GM23338 (cell line): Measurements from ENCODE around the gene SV2A. TPM values are rescaled to one million over a fixed set of nuclear protein-coding genes. Genes with fewer than 3 reads are reported as not detected.

Source experiments
- ATAC-seq: fragments of 200-7000 bp; cut with Tn5 transposase; 3 replicates; pipeline ENCODE4 v1.9.1; 2020
- DNase-seq: peaks from one replicate; pipeline ENCODE4 v3.0.0-alpha.2; 2015; ENCODE audit warnings: low spot score
- H2AFZ ChIP-seq: fragments of 200-600 bp; sonication (generic); 2 replicates; pipeline ENCODE4 v1.8.0; 2016; ENCODE audit warnings: antibody characterized with exemption, mild to moderate bottlenecking, moderate library complexity
- H3F3A ChIP-seq: fragments of 200-600 bp; sonication (generic); replicated peaks from 2 replicates; pipeline ENCODE4 v1.8.0; 2017; ENCODE audit warnings: antibody characterized with exemption, mixed run types, low read depth
- H3K27ac ChIP-seq: fragments of 200-600 bp; sonication (generic); 2 replicates; pipeline ENCODE4 v1.6.1; 2016; ENCODE audit warnings: low read depth
- H3K27me3 ChIP-seq: fragments of 200-600 bp; sonication (generic); 2 replicates; pipeline ENCODE4 v1.8.0; 2016; ENCODE audit warnings: mild to moderate bottlenecking, mixed run types, moderate library complexity; ENCODE audit not compliant: insufficient read depth
- H3K36me3 ChIP-seq: fragments of 200-600 bp; sonication (generic); 2 replicates; pipeline ENCODE4 v1.8.0; 2016; ENCODE audit warnings: mild to moderate bottlenecking; ENCODE audit not compliant: insufficient read depth
- H3K4me1 ChIP-seq: fragments of 200-600 bp; sonication (generic); 2 replicates; pipeline ENCODE4 v1.8.0; 2016; ENCODE audit warnings: mild to moderate bottlenecking, moderate library complexity; ENCODE audit not compliant: insufficient read depth
- H3K4me2 ChIP-seq: fragments of 200-600 bp; sonication (generic); 2 replicates; pipeline ENCODE4 v1.7.1; 2017; ENCODE audit warnings: mixed run types
- H3K4me3 ChIP-seq: fragments of 200-600 bp; sonication (generic); 2 replicates; pipeline ENCODE4 v1.6.1; 2016; ENCODE audit warnings: mixed run types
- H3K79me2 ChIP-seq: fragments of 200-600 bp; sonication (generic); replicated peaks from 2 replicates; pipeline ENCODE4 v1.8.0; 2017; ENCODE audit warnings: mild to moderate bottlenecking; ENCODE audit not compliant: insufficient read depth
- H3K9me2 ChIP-seq: fragments of 200-600 bp; sonication (generic); 2 replicates; pipeline ENCODE4 v1.8.0; 2017; ENCODE audit not compliant: insufficient read depth
- H4K20me1 ChIP-seq: fragments of 200-600 bp; sonication (generic); replicated peaks from 2 replicates; pipeline ENCODE4 v1.8.0; 2017; ENCODE audit warnings: mild to moderate bottlenecking; ENCODE audit not compliant: insufficient read depth
- H3K27ac Mint-ChIP-seq: 2 replicates; pipeline ENCODE4 v1.8.0; 2020; ENCODE audit warnings: inconsistent platforms, mild to moderate bottlenecking, moderate library complexity, mixed read lengths
- H3K27me3 Mint-ChIP-seq: 3 replicates; pipeline ENCODE4 v1.8.0; 2022; ENCODE audit warnings: low read depth, mild to moderate bottlenecking, moderate library complexity, mixed read lengths, inconsistent platforms; ENCODE audit not compliant: insufficient read depth, poor library complexity
- H3K36me3 Mint-ChIP-seq: 3 replicates; pipeline ENCODE4 v1.8.0; 2021; ENCODE audit warnings: low read depth, mild to moderate bottlenecking, inconsistent platforms, moderate library complexity, mixed read lengths
- H3K4me1 Mint-ChIP-seq: 3 replicates; pipeline ENCODE4 v1.8.0; 2020; ENCODE audit warnings: mild to moderate bottlenecking, inconsistent platforms, mixed read lengths
- H3K4me3 Mint-ChIP-seq: 3 replicates; pipeline ENCODE4 v1.8.0; 2021; ENCODE audit warnings: moderate library complexity, mild to moderate bottlenecking, inconsistent platforms, mixed read lengths
- H3K9me3 Mint-ChIP-seq: 3 replicates; pipeline ENCODE4 v1.8.0; 2020; ENCODE audit warnings: moderate library complexity, mild to moderate bottlenecking, inconsistent platforms, mixed read lengths
- CREB1 ChIP-seq: fragments of 250-450 bp; sonication (Bioruptor Pico); IDR thresholded peaks from 2 replicates; pipeline ENCODE4 v1.5.0; 2020; ENCODE audit warnings: low read depth, mild to moderate bottlenecking, moderate library complexity
- EZH2phosphoT487 ChIP-seq: fragments of 200-600 bp; sonication (generic); IDR thresholded peaks from one replicate; pipeline ENCODE4 v1.8.1; 2018; ENCODE audit warnings: antibody characterized with exemption; ENCODE audit not compliant: unreplicated experiment
- JUNB ChIP-seq: IDR thresholded peaks from one replicate; pipeline ENCODE4 v1.6.1; 2016; ENCODE audit warnings: antibody characterized with exemption; ENCODE audit not compliant: unreplicated experiment
- POLR2AphosphoS5 ChIP-seq: IDR thresholded peaks from 2 replicates; pipeline ENCODE4 v1.6.1; 2016; ENCODE audit warnings: antibody characterized with exemption, low read depth
- ZNF114 ChIP-seq: fragments of 250-450 bp; sonication (Bioruptor Pico); IDR thresholded peaks from 2 replicates; pipeline ENCODE4 v1.5.0; 2020; ENCODE audit warnings: mild to moderate bottlenecking, moderate library complexity
- polyA plus RNA-seq: library from polyadenylated mRNA; unstranded; fragments of >200 nt; fragmentation: Nextera tagmentation; extraction: Ambion mirVana; gene quantifications from 2 replicates; pipeline ENCODE4 v1.2.1, GENCODE V29; 2016
- total RNA-seq: library from RNA; depleted of rRNA; stranded (reverse); fragments of >200 nt; shearing (Covaris generic); gene quantifications from 2 replicates; pipeline ENCODE4 v1.2.3, GENCODE V29; 2014
- TF ChIP-seq, protein P1 (sequence below): IDR thresholded peaks from 2 replicates; pipeline ENCODE4 v1.6.1; 2016; ENCODE audit warnings: antibody characterized with exemption
- TF ChIP-seq, protein P2 (sequence below): IDR thresholded peaks from one replicate; pipeline ENCODE4 v1.6.1; 2018; ENCODE audit warnings: antibody characterized with exemption; ENCODE audit not compliant: unreplicated experiment
- TF ChIP-seq, protein P3 (sequence below), 2 experiments: fragments of 200-600 bp in 1 of 2; sonication (generic) in 1 of 2; conservative IDR thresholded peaks; 2 replicates each; pipeline versions ENCODE4 v1.5.1 to v1.6.1; 2016 to 2017; ENCODE audit warnings: antibody characterized with exemption in 2 of 2, low read depth in 2 of 2, mild to moderate bottlenecking in 2 of 2, moderate library complexity in 1 of 2

SV2A gene
- total and polyA plus RNA-seq, 2 experiments from 2014 or later = 17.8 to 41.7 TPM

DNA sequence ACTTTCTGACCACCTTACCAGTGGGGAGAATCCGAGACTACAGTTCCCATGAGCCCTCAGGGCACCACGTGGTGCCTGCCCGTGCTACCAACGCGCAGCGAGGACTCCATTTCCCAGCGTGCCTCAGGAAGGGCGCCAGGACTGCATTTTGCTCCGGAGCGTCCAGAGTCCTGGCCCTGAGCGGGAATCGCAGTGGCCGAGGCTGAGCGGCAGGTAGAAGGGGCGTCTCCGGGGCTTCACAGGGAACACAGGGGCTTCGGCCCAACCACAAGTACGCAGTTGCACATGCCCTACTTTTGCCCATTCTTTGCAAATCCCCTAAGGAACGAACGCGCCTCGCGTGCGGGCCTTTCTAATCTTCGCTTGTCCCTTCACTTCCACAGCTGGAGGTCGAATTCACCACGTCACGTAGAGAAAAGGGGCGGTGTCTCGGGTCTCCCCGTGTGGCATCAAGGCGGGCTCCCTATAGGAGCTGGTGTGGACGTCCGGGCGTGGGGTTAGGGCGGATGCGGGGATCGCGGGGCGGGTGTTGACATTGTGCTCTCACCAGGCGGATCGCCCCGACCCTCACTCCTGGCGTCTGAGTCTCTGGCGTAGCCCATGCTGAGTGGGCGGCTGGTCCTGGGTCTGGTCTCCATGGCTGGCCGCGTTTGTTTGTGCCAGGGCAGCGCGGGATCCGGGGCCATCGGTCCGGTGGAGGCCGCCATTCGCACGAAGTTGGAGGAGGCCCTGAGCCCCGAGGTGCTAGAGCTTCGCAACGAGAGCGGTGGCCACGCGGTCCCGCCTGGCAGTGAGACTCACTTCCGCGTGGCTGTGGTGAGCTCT is 18.0 kb downstream of the SV2A start, which contains the start of gene BOLA1:
BOLA1 (plus strand) TSS at position 109 of the 825 bp plus-strand sequence; CDS start at position 601, 492 bp downstream.
- Mint-ChIP-seq H3K27ac (peak within 1 kb of the TSS; percentile 92), H3K9me3 (no peaks in the 10 kb centered on the region), H3K36me3 (peaks cover 7% of the 10 kb centered on the region; the same call in 2 of the 3 replicates), H3K27me3 (peaks cover 19% of the 10 kb centered on the region), H3K4me1 (peaks cover 20% of the 10 kb centered on the region), H3K4me3 (peak within 1 kb of the TSS; percentile 77)
- Histone ChIP-seq H3K79me2 (no peaks in the 10 kb centered on the region), H3K27ac (peak within 1 kb of the TSS; percentile 72; the same call in 1 of the 2 replicates), H3K27me3 (no peaks in the 10 kb centered on the region), H3K4me3 (peak within 1 kb of the TSS; percentile 68), H3F3A (peaks cover 4% of the 10 kb centered on the region; the same call in 1 of the 2 replicates), H3K4me2 (peak within 1 kb of the TSS; percentile 84), H3K36me3 (no peaks in the 10 kb centered on the region), H2AFZ (peak within 1 kb of the TSS; percentile 67), H3K4me1 (peaks cover 4% of the 10 kb centered on the region; the same call in 1 of the 2 replicates), H3K9me2 (peaks cover 4% of the 10 kb centered on the region; the same call in 1 of the 2 replicates), H4K20me1 (no peaks in the 10 kb centered on the region)
- peak; percentile 99 for DNase-seq
- TF ChIP-seq, protein P1, sequence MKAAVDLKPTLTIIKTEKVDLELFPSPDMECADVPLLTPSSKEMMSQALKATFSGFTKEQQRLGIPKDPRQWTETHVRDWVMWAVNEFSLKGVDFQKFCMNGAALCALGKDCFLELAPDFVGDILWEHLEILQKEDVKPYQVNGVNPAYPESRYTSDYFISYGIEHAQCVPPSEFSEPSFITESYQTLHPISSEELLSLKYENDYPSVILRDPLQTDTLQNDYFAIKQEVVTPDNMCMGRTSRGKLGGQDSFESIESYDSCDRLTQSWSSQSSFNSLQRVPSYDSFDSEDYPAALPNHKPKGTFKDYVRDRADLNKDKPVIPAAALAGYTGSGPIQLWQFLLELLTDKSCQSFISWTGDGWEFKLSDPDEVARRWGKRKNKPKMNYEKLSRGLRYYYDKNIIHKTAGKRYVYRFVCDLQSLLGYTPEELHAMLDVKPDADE = peak; percentile 98
- TF ChIP-seq, protein P2, sequence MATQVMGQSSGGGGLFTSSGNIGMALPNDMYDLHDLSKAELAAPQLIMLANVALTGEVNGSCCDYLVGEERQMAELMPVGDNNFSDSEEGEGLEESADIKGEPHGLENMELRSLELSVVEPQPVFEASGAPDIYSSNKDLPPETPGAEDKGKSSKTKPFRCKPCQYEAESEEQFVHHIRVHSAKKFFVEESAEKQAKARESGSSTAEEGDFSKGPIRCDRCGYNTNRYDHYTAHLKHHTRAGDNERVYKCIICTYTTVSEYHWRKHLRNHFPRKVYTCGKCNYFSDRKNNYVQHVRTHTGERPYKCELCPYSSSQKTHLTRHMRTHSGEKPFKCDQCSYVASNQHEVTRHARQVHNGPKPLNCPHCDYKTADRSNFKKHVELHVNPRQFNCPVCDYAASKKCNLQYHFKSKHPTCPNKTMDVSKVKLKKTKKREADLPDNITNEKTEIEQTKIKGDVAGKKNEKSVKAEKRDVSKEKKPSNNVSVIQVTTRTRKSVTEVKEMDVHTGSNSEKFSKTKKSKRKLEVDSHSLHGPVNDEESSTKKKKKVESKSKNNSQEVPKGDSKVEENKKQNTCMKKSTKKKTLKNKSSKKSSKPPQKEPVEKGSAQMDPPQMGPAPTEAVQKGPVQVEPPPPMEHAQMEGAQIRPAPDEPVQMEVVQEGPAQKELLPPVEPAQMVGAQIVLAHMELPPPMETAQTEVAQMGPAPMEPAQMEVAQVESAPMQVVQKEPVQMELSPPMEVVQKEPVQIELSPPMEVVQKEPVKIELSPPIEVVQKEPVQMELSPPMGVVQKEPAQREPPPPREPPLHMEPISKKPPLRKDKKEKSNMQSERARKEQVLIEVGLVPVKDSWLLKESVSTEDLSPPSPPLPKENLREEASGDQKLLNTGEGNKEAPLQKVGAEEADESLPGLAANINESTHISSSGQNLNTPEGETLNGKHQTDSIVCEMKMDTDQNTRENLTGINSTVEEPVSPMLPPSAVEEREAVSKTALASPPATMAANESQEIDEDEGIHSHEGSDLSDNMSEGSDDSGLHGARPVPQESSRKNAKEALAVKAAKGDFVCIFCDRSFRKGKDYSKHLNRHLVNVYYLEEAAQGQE = peak; percentile 25
- TF ChIP-seq POLR2AphosphoS5 (peak; percentile 84), CREB1 (peak; percentile 85), ZNF114 (CRISPR knock-in tag) (no peak; the same call in 1 of the 2 replicates), JUNB (no peak), EZH2phosphoT487 (no peak)
- TF ChIP-seq, protein P3, sequence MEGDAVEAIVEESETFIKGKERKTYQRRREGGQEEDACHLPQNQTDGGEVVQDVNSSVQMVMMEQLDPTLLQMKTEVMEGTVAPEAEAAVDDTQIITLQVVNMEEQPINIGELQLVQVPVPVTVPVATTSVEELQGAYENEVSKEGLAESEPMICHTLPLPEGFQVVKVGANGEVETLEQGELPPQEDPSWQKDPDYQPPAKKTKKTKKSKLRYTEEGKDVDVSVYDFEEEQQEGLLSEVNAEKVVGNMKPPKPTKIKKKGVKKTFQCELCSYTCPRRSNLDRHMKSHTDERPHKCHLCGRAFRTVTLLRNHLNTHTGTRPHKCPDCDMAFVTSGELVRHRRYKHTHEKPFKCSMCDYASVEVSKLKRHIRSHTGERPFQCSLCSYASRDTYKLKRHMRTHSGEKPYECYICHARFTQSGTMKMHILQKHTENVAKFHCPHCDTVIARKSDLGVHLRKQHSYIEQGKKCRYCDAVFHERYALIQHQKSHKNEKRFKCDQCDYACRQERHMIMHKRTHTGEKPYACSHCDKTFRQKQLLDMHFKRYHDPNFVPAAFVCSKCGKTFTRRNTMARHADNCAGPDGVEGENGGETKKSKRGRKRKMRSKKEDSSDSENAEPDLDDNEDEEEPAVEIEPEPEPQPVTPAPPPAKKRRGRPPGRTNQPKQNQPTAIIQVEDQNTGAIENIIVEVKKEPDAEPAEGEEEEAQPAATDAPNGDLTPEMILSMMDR (conservative IDR thresholded peaks at IDR 0.05; ENCODE audit: low read depth in 2 of 2) = no peak
- ATAC-seq = peak; percentile 95
